T-cell (primary cell): ENCODE results near the gene DTNBP1. TPM values are rescaled to one million over a fixed set of nuclear protein-coding genes. Genes with fewer than 3 reads are reported as not detected.

Experiments used
- ATAC-seq, 4 experiments: fragments of 200-7000 bp in 3 of 4; fragments of 150-1000 bp in 1 of 4; cut with Tn5 transposase; replicated peaks in 1 of 4; 1 replicate in 3 of 4; 2 replicates in 1 of 4; pipeline ENCODE4 v1.10.0; 2021; ENCODE audit warnings: moderate library complexity in 3 of 4, mild to moderate bottlenecking in 2 of 4, moderate number of reproducible peaks in 1 of 4
- CTCF ChIA-PET, 2 donors: fragments of 300-600 bp; sonication (Branson Sonifier 250); formaldehyde crosslinking; loops; one replicate each; lab custom pipeline; 2022; ENCODE audit warnings: antibody characterized with exemption in 2 of 2; lab: Charles Lee
- POLR2A ChIA-PET, 2 donors: fragments of 300-600 bp; sonication (Branson Sonifier 250); formaldehyde crosslinking; loops; one replicate each; lab custom pipeline; 2022; ENCODE audit warnings: antibody characterized with exemption in 2 of 2; lab: Charles Lee
- DNase-seq, 35 experiments: peaks; one replicate each; pipeline versions ENCODE4 v3.0.0 to v3.0.0-alpha.2; 2013 to 2023
- H3K27ac ChIP-seq: one replicate; pipeline ENCODE4 v1.5.1; 2013; ENCODE audit warnings: low read length
- H3K27me3 ChIP-seq, 2 experiments: replicated peaks in 1 of 2; 1 replicate in 1 of 2; 2 replicates in 1 of 2; pipeline versions ENCODE4 v1.6.1 to v1.7.0; 2013; ENCODE audit warnings: low read length in 1 of 2, mixed read lengths in 1 of 2; ENCODE audit not compliant: control insufficient read depth in 2 of 2, insufficient read depth in 2 of 2; ENCODE audit errors: extremely low read depth in 1 of 2
- H3K36me3 ChIP-seq, 2 donors: 1 replicate in 1 of 2; 2 replicates in 1 of 2; pipeline versions ENCODE4 v1.6.1 to v1.7.0; 2013; ENCODE audit warnings: low read length in 1 of 2; ENCODE audit not compliant: control insufficient read depth in 2 of 2, insufficient read depth in 1 of 2; ENCODE audit errors: extremely low read depth in 1 of 2
- H3K4me1 ChIP-seq, 2 experiments: 1 replicate in 1 of 2; 2 replicates in 1 of 2; pipeline versions ENCODE4 v1.6.1 to v1.7.0; 2013; ENCODE audit warnings: low read length in 2 of 2, mixed read lengths in 1 of 2; ENCODE audit not compliant: insufficient read depth in 2 of 2, control insufficient read depth in 1 of 2; ENCODE audit errors: extremely low read depth in 1 of 2
- H3K4me3 ChIP-seq, 2 donors: 1 replicate in 1 of 2; 2 replicates in 1 of 2; pipeline versions ENCODE4 v1.5.1 to v1.7.0; 2013; ENCODE audit warnings: mild to moderate bottlenecking in 2 of 2, low read length in 1 of 2, moderate library complexity in 1 of 2; ENCODE audit not compliant: control insufficient read depth in 1 of 2; ENCODE audit errors: extremely low read depth in 1 of 2
- H3K9me3 ChIP-seq: 2 replicates; pipeline ENCODE4 v1.7.0; 2013
- H3K27ac Mint-ChIP-seq, 2 donors: one replicate each; pipeline ENCODE4 v1.8.0; 2020 to 2021; ENCODE audit warnings: mild to moderate bottlenecking in 2 of 2, mixed read lengths in 2 of 2
- H3K27me3 Mint-ChIP-seq, 2 donors: one replicate each; pipeline ENCODE4 v1.8.0; 2021 to 2022; ENCODE audit warnings: mixed read lengths in 2 of 2
- H3K36me3 Mint-ChIP-seq: one replicate; pipeline ENCODE4 v1.8.0; 2021; ENCODE audit warnings: mixed read lengths
- H3K4me1 Mint-ChIP-seq, 3 donors: one replicate each; pipeline ENCODE4 v1.8.0; 2020 to 2022; ENCODE audit warnings: mixed read lengths in 3 of 3, mild to moderate bottlenecking in 1 of 3
- H3K4me3 Mint-ChIP-seq, 3 donors: one replicate each; pipeline ENCODE4 v1.8.0; 2020 to 2022; ENCODE audit warnings: mild to moderate bottlenecking in 3 of 3, mixed read lengths in 3 of 3, moderate library complexity in 3 of 3
- H3K9me3 Mint-ChIP-seq, 3 donors: one replicate each; pipeline ENCODE4 v1.8.0; 2020 to 2022; ENCODE audit warnings: mixed read lengths in 3 of 3
- WGBS: methylation state at CpG from one replicate; pipeline ENCODE4 v1.1.5; 2013; ENCODE audit warnings: missing lambda C conversion rate; ENCODE audit not compliant: insufficient coverage; 5-methylcytosine and 5-hydroxymethylcytosine counted together
- total RNA-seq, 35 experiments: library from RNA in 6 of 35; stranded (reverse) in 6 of 35; fragments of 120-200 nt in 1 of 35; gene quantifications; one replicate each; pipeline versions ENCODE4 v1.2.1 to v1.2.4 and lab custom pipeline; 2013 to 2026

Gene DTNBP1
- total RNA-seq, 5 donors from 2014 or later (not counting 1 experiment from before 2014, with no cell fraction given) = 18.7 to 25.4 (median 19.9) TPM

GRCh38 chr6:15489261-15489962 lies 173.4 kb downstream of the DTNBP1 start:
- DNase-seq = no peak
- Mint-ChIP-seq H3K9me3 (no peaks in the 10 kb centered on the region), H3K4me1 (peaks cover 35 to 47% (median 39%) of the 10 kb centered on the region in 3 donors), H3K27me3 (no peaks in the 10 kb centered on the region), H3K27ac (peak overlapping the region; percentile 48 to 79), H3K4me3 (no peak overlapping the region), H3K36me3 (peaks cover 24% of the 10 kb centered on the region)
- peaks cover 7 to 16% of the 10 kb centered on the region in 2 experiments for H3K4me1 ChIP-seq
- POLR2A ChIA-PET = no interaction called here
- no peak overlapping the region for H3K27ac ChIP-seq
- H3K36me3 ChIP-seq = peaks cover 7 to 30% of the 10 kb centered on the region in 2 donors
- H3K27me3 ChIP-seq = no peaks in the 10 kb centered on the region
- H3K4me3 ChIP-seq = no peak overlapping the region
- 83% methylated on average over 14 of the region's 14 CpGs for WGBS
- CTCF ChIA-PET = interaction anchor here in 1 of 2 donors (0.8 kb wide), 1 partner anchor 12 kb away, joined by 3 read pairs; no protein-coding TSS in a partner anchor
- no peak for ATAC-seq
- no peaks in the 10 kb centered on the region for H3K9me3 ChIP-seq

- ChIA-PET POLR2A (no interaction called here), CTCF (no interaction called here)
- Histone ChIP-seq H3K4me1 (peaks cover 9 to 13% of the 10 kb centered on the region in 2 experiments), H3K27ac (no peak overlapping the region), H3K36me3 (peaks cover 7 to 24% of the 10 kb centered on the region in 2 donors), H3K4me3 (no peak overlapping the region), H3K9me3 (no peaks in the 10 kb centered on the region), H3K27me3 (no peaks in the 10 kb centered on the region)
- no peaks in the 10 kb centered on the region for H3K27me3 Mint-ChIP-seq
- whole genome bisulfite sequencing = 97% methylated on average over 10 of the region's 13 CpGs
- no peak for DNase-seq
- H3K36me3 Mint-ChIP-seq = peaks cover 24% of the 10 kb centered on the region
- no peaks in the 10 kb centered on the region for H3K9me3 Mint-ChIP-seq
- H3K27ac Mint-ChIP-seq = no peak overlapping the region
- H3K4me1 Mint-ChIP-seq = peaks cover 40 to 50% (median 42%) of the 10 kb centered on the region in 3 donors
- no peak overlapping the region for H3K4me3 Mint-ChIP-seq
- ATAC-seq = no peak
These were observed 175.6 kb downstream of the DTNBP1 start for GRCh38 chr6:15487262-15487661.

GRCh38 chr6:15485936-15486335 lies 176.9 kb downstream of the DTNBP1 start:
- Histone ChIP-seq H3K4me3 (no peak overlapping the region), H3K27ac (no peak overlapping the region), H3K36me3 (peaks cover 7 to 24% of the 10 kb centered on the region in 2 donors), H3K27me3 (no peaks in the 10 kb centered on the region), H3K9me3 (no peaks in the 10 kb centered on the region), H3K4me1 (peaks cover 5 to 18% of the 10 kb centered on the region in 2 experiments)
- Mint-ChIP-seq H3K27ac (peak overlapping the region in 1 of 2 donors; percentile 21), H3K36me3 (peaks cover 24% of the 10 kb centered on the region), H3K27me3 (no peaks in the 10 kb centered on the region), H3K4me1 (peaks cover 41 to 50% (median 41%) of the 10 kb centered on the region in 3 donors), H3K9me3 (no peaks in the 10 kb centered on the region), H3K4me3 (no peak overlapping the region)
- ATAC-seq (no peak), DNase-seq (no peak)
- 67% methylated on average over 1 of the region's 2 CpGs for WGBS
- POLR2A ChIA-PET = interaction anchor here in 1 of 2 donors (0.6 kb wide), 1 partner anchor 11 kb away, joined by 3 read pairs; no protein-coding TSS in a partner anchor
- CTCF ChIA-PET = interaction anchor here (0.6 kb wide), 2 partner anchors 145 to 1337 kb away, joined by 3 to 6 read pairs; no protein-coding TSS in a partner anchor

- peak overlapping the region in 1 of 2 donors; percentile 69 for H3K27ac Mint-ChIP-seq
- 100% methylated on average over 1 of the region's 4 CpGs for WGBS
- no peaks in the 10 kb centered on the region for H3K9me3 ChIP-seq
- H3K27me3 Mint-ChIP-seq = no peaks in the 10 kb centered on the region
- peaks cover 5 to 14% of the 10 kb centered on the region in 2 experiments for H3K4me1 ChIP-seq
- H3K36me3 ChIP-seq = peaks cover 7 to 24% of the 10 kb centered on the region in 2 donors
- no peak overlapping the region for H3K4me3 ChIP-seq
- CTCF ChIA-PET = no interaction called here
- peaks cover 24% of the 10 kb centered on the region for H3K36me3 Mint-ChIP-seq
- peaks cover 40 to 52% (median 40%) of the 10 kb centered on the region in 3 donors for H3K4me1 Mint-ChIP-seq
- no peak overlapping the region for H3K4me3 Mint-ChIP-seq
- H3K27me3 ChIP-seq = no peaks in the 10 kb centered on the region
- POLR2A ChIA-PET = no interaction called here
- no peak overlapping the region for H3K27ac ChIP-seq
- DNase-seq (no peak), ATAC-seq (no peak)
- no peaks in the 10 kb centered on the region for H3K9me3 Mint-ChIP-seq
These were observed 178.0 kb downstream of the DTNBP1 start for GRCh38 chr6:15484821-15485220.

DNA sequence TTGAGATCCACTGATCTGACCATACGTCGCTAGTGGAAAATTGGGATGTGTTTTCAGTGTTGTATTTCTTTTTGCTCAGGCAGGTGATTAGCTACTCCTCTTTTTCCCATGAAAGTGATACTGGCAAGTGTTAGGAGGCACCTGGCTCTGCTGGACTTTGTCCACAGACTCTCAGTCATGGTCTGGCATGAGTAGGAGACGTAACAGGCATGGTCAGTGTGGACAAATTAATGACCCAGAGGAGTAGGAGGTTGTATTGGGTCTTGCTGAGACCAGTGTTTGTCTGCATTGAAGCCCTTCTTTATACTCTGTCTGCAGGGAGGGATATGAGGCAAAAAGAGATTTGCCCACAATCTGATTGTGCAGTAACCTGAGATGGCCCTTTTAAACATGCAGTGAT lies 178.7 kb downstream of the DTNBP1 start:
- Mint-ChIP-seq H3K4me3 (no peak overlapping the region), H3K27me3 (no peaks in the 10 kb centered on the region), H3K36me3 (peaks cover 22% of the 10 kb centered on the region), H3K4me1 (peaks cover 39 to 52% (median 40%) of the 10 kb centered on the region in 3 donors), H3K27ac (no peak overlapping the region), H3K9me3 (no peaks in the 10 kb centered on the region)
- ChIA-PET CTCF (no interaction called here), POLR2A (no interaction called here)
- ATAC-seq = no peak
- Histone ChIP-seq H3K27ac (no peak overlapping the region), H3K4me3 (no peak overlapping the region), H3K27me3 (no peaks in the 10 kb centered on the region), H3K4me1 (peaks cover 0 to 12% of the 10 kb centered on the region in 2 experiments), H3K9me3 (no peaks in the 10 kb centered on the region), H3K36me3 (peaks cover 7 to 21% of the 10 kb centered on the region in 2 donors)
- no peak for DNase-seq
- 95% methylated on average over 3 of the region's 3 CpGs for WGBS

DNA sequence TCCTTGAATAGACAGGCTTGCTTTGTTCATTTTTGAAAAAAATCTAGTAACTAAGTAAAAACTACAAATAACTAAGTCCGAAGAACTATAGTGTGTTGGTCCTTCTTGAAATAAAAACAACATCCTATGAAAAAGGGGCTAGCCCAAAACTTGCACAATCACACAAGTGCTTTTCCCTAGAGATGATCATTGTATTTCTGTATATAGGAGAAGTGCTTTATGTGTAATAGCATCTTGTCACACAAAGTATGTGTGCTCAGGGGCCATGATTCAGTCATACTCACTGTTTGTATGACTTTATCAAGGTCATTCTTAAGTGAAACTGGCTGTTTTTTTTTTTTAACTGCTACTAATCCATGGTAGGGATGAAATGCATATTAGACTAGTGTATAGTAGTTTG lies 179.8 kb downstream of the DTNBP1 start:
- Mint-ChIP-seq H3K4me1 (peaks cover 41 to 58% (median 42%) of the 10 kb centered on the region in 3 donors), H3K4me3 (no peak overlapping the region), H3K27ac (no peak overlapping the region), H3K27me3 (no peaks in the 10 kb centered on the region), H3K36me3 (peaks cover 14% of the 10 kb centered on the region), H3K9me3 (no peaks in the 10 kb centered on the region)
- Histone ChIP-seq H3K27ac (no peak overlapping the region), H3K4me3 (no peak overlapping the region), H3K4me1 (peaks cover 0 to 12% of the 10 kb centered on the region in 2 experiments), H3K9me3 (no peaks in the 10 kb centered on the region), H3K36me3 (peaks cover 5 to 11% of the 10 kb centered on the region in 2 donors), H3K27me3 (no peaks in the 10 kb centered on the region)
- ChIA-PET CTCF (no interaction called here), POLR2A (interaction anchor here in 1 of 2 donors (0.6 kb wide), 1 partner anchor 1245 kb away, joined by 3 read pairs; no protein-coding TSS in a partner anchor)
- ATAC-seq (no peak), DNase-seq (no peak)
- no CpG with 5 or more reads among the region's 1 CpG for WGBS
